ENCODE data around the gene TIMM17A.

GRCh38 chr1:201990427-201990826 lies 35.1 kb downstream of the TIMM17A start:
- TF ChIP-seq POLR2A (IDR thresholded peaks at IDR 0.05) = no peak
- no peak for TF ChIP-seq CTCF (IDR thresholded peaks at IDR 0.05 in 8 of 11, conservative IDR thresholded peaks at IDR 0.05 in 3 of 11)

Data from spleen (tissue), 7 donors.